Panc1 (cell line): ENCODE results near the gene SLC51B. TPM values are rescaled to one million over a fixed set of nuclear protein-coding genes. Genes with fewer than 3 reads are reported as not detected.

ENCODE experiments used
- ATAC-seq: fragments of 200-7000 bp; cut with Tn5 transposase; 2 replicates; pipeline ENCODE4 v1.9.1; 2020; ENCODE audit warnings: mild to moderate bottlenecking, moderate library complexity
- BruUV-seq: library from RNA; stranded (reverse); fragments of 400-500 nt; replicated peaks from 2 replicates; lab custom pipeline; 2021; lab: Mats Ljungman, UMichigan
- CTCF ChIA-PET: fragments of 300-600 bp; sonication (Branson Sonifier 250); formaldehyde crosslinking; loops from one replicate; lab custom pipeline; 2022; ENCODE audit warnings: antibody characterized with exemption; lab: Charles Lee
- POLR2A ChIA-PET: fragments of 300-600 bp; sonication (Branson Sonifier 250); formaldehyde crosslinking; loops from one replicate; lab custom pipeline; 2022; ENCODE audit warnings: antibody characterized with exemption; lab: Charles Lee
- DNase-seq: peaks from one replicate; pipeline ENCODE4 v3.0.0-alpha.2; 2010; ENCODE audit warnings: low read depth, low spot score
- H3K27ac ChIP-seq: 2 replicates; pipeline ENCODE4 v1.5.1; 2011; ENCODE audit warnings: mild to moderate bottlenecking, low read length, inconsistent platforms
- H3K27me3 ChIP-seq: fragments of 200-500 bp; sonication (Bioruptor generic); 2 replicates; pipeline ENCODE4 v1.6.0; 2014; ENCODE audit warnings: low read length, inconsistent platforms; ENCODE audit not compliant: control insufficient read depth, insufficient read depth
- H3K36me3 ChIP-seq: fragments of 200-500 bp; sonication (Bioruptor generic); 2 replicates; pipeline ENCODE4 v1.5.1; 2014; ENCODE audit warnings: inconsistent platforms, mild to moderate bottlenecking, low read length, moderate library complexity; ENCODE audit not compliant: control insufficient read depth, insufficient read depth
- H3K4me1 ChIP-seq: 2 replicates; pipeline ENCODE4 v1.5.1; 2011; ENCODE audit warnings: inconsistent platforms, mild to moderate bottlenecking, low read length, moderate library complexity; ENCODE audit not compliant: control insufficient read depth, insufficient read depth
- H3K4me3 ChIP-seq, 2 experiments: 2 replicates each; pipeline ENCODE4 v1.5.1; 2011 to 2012; ENCODE audit warnings: low read depth in 2 of 2, low read length in 2 of 2, mild to moderate bottlenecking in 2 of 2, inconsistent platforms in 1 of 2, moderate library complexity in 1 of 2
- H3K9me3 ChIP-seq: fragments of 200-500 bp; sonication (Bioruptor generic); 2 replicates; pipeline ENCODE4 v1.5.1; 2014; ENCODE audit warnings: low read depth, mild to moderate bottlenecking, inconsistent platforms, low read length, moderate library complexity; ENCODE audit not compliant: control insufficient read depth, insufficient read depth
- CTCF ChIP-seq: fragments of 450-650 bp; IDR thresholded peaks from 2 replicates; pipeline ENCODE4 v1.5.1; 2017; ENCODE audit warnings: mild to moderate bottlenecking
- POLR2AphosphoS5 ChIP-seq: IDR thresholded peaks from 2 replicates; pipeline ENCODE4 v1.6.1; 2012; ENCODE audit warnings: mild to moderate bottlenecking, low read depth, low read length, moderate library complexity
- SIN3A ChIP-seq: IDR thresholded peaks from 2 replicates; pipeline ENCODE4 v1.6.1; 2012; ENCODE audit warnings: low read depth, mild to moderate bottlenecking, low read length, moderate library complexity, borderline replicate concordance; ENCODE audit not compliant: insufficient read depth
- TCF7L2 ChIP-seq: IDR thresholded peaks from 2 replicates; pipeline ENCODE4 v1.6.1; 2011; ENCODE audit warnings: mild to moderate bottlenecking, low read depth, low read length, inconsistent platforms
- in situ Hi-C: cut with HindIII; loops from 2 replicates; pipeline ENCODE4 v1.10.0; 2016; ENCODE audit warnings: low sequenced_read_pairs, low pct_unique_long_range_greater_than_20kb
- intact Hi-C: fragments of 100-400 bp; cut with micrococcal nuclease; formaldehyde crosslinking; loops from one replicate; pipeline ENCODE4 v1.10.0; 2022; ENCODE audit not compliant: unreplicated experiment
- total RNA-seq: library from RNA; stranded (reverse); gene quantifications from one replicate; pipeline ENCODE4 v1.2.1, GENCODE V29; 2021; ENCODE audit not compliant: unreplicated experiment
- TF ChIP-seq, protein P1 (sequence below), 2 experiments: IDR thresholded peaks; 2 replicates each; pipeline ENCODE4 v1.6.1; 2011 to 2012; ENCODE audit warnings: low read depth in 2 of 2, control low read depth in 1 of 2, low read length in 1 of 2, mild to moderate bottlenecking in 1 of 2, moderate library complexity in 1 of 2; ENCODE audit not compliant: insufficient read depth in 1 of 2

The SLC51B gene
- total RNA-seq, 1 experiment from 2014 or later, result 0.51 TPM

DNA sequence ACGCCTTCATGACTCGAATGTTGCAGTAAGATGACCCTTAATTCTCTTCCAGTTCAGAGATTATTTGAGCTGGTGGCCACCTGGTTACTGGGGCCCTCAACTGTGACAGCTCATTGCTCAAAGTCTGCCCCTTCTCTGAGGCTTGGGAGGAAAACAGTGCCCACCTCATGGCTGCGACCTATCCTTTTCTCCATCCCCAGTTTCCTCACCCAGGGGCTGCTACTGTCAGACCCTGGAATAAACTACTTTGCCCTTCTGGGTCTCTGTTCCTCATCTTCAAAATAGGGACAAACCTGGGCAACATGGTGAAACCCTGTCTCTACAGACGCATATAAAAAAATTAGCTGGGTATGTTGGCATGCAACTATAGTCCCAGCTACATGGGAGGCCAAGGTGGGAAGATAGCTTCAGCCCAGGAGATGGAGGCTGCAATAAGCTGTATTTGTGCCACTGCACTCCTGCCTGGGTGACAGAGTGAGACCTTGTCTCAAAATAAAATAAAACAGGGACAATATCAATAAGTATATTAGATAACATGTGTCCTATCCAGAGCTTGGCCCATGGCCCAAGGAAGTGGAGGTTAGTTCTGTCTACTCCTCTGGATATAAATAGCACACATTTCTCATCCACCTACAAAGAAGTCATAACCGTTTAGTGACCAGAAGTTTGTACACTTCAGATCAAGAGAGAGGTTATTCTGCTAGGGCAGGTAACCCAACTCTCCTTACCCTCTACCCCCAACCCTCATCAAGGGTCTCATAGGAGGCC is 24.8 kb downstream of the SLC51B start:
- Histone ChIP-seq H3K36me3 (no peaks in the 10 kb centered on the region), H3K27me3 (peaks cover 6% of the 10 kb centered on the region; the same call in 1 of the 2 replicates), H3K4me3 (no peak overlapping the region), H3K27ac (no peak overlapping the region), H3K9me3 (no peaks in the 10 kb centered on the region), H3K4me1 (no peaks in the 10 kb centered on the region)
- POLR2A ChIA-PET, result no interaction called here
- no peak for ATAC-seq
- CTCF ChIA-PET, result interaction anchor here (0.6 kb wide), 1 partner anchor 217 kb away, joined by 7 read pairs; the partner anchor contains the start of gene PARP16
- no peak for DNase-seq
- BruUV-seq, result no TSS peak
- in situ Hi-C loops, result no loop called here
- intact Hi-C loops, result no loop called here
- TF ChIP-seq POLR2AphosphoS5, result no peak

- no peaks in the 10 kb centered on the region for H3K9me3 ChIP-seq
- ChIA-PET CTCF (no interaction called here), POLR2A (no interaction called here)
- H3K4me1 ChIP-seq, result no peaks in the 10 kb centered on the region
- no TSS peak for BruUV-seq
- intact Hi-C loops (no loop called here), in situ Hi-C loops (no loop called here)
- TF ChIP-seq TCF7L2, result no peak
- TF ChIP-seq POLR2AphosphoS5, result no peak
- no peak for TF ChIP-seq CTCF
- TF ChIP-seq, protein P1, sequence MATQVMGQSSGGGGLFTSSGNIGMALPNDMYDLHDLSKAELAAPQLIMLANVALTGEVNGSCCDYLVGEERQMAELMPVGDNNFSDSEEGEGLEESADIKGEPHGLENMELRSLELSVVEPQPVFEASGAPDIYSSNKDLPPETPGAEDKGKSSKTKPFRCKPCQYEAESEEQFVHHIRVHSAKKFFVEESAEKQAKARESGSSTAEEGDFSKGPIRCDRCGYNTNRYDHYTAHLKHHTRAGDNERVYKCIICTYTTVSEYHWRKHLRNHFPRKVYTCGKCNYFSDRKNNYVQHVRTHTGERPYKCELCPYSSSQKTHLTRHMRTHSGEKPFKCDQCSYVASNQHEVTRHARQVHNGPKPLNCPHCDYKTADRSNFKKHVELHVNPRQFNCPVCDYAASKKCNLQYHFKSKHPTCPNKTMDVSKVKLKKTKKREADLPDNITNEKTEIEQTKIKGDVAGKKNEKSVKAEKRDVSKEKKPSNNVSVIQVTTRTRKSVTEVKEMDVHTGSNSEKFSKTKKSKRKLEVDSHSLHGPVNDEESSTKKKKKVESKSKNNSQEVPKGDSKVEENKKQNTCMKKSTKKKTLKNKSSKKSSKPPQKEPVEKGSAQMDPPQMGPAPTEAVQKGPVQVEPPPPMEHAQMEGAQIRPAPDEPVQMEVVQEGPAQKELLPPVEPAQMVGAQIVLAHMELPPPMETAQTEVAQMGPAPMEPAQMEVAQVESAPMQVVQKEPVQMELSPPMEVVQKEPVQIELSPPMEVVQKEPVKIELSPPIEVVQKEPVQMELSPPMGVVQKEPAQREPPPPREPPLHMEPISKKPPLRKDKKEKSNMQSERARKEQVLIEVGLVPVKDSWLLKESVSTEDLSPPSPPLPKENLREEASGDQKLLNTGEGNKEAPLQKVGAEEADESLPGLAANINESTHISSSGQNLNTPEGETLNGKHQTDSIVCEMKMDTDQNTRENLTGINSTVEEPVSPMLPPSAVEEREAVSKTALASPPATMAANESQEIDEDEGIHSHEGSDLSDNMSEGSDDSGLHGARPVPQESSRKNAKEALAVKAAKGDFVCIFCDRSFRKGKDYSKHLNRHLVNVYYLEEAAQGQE (IDR thresholded peaks at IDR 0.05; ENCODE audit: insufficient read depth in 1 of 2, low read depth in 2 of 2, low read length in 1 of 2), result no peak
- TF ChIP-seq SIN3A, result no peak
- H3K27ac ChIP-seq, result no peak overlapping the region
- DNase-seq (no peak), ATAC-seq (no peak)
- peaks cover 5% of the 10 kb centered on the region; the same call in 1 of the 2 replicates for H3K27me3 ChIP-seq
- no peaks in the 10 kb centered on the region for H3K36me3 ChIP-seq
- H3K4me3 ChIP-seq, result no peak overlapping the region
These were observed 26.2 kb downstream of the SLC51B start for GRCh38 chr15:65071381-65071811.

GRCh38 chr15:65072027-65072426 is 26.8 kb downstream of the SLC51B start:
- Histone ChIP-seq H3K4me1 (no peaks in the 10 kb centered on the region), H3K4me3 (no peak overlapping the region), H3K9me3 (no peaks in the 10 kb centered on the region), H3K27me3 (peaks cover 4% of the 10 kb centered on the region; the same call in 1 of the 2 replicates), H3K27ac (no peak overlapping the region), H3K36me3 (no peaks in the 10 kb centered on the region)
- TF ChIP-seq SIN3A (no peak), CTCF (no peak), POLR2AphosphoS5 (no peak), TCF7L2 (no peak)
- TF ChIP-seq, protein P1 (IDR thresholded peaks at IDR 0.05; ENCODE audit: insufficient read depth in 1 of 2, low read depth in 2 of 2, low read length in 1 of 2), result no peak
- no peak for ATAC-seq
- ChIA-PET CTCF (no interaction called here), POLR2A (no interaction called here)
- no peak for DNase-seq
- intact Hi-C loops (no loop called here), in situ Hi-C loops (no loop called here)
- no TSS peak for BruUV-seq
